ENCODE results near the gene PEF1. TPM values are rescaled to one million over a fixed set of nuclear protein-coding genes. Genes with fewer than 3 reads are reported as not detected.

PEF1 gene
- total RNA-seq, 1 donor from 2014 or later: 57.9 TPM

DNA sequence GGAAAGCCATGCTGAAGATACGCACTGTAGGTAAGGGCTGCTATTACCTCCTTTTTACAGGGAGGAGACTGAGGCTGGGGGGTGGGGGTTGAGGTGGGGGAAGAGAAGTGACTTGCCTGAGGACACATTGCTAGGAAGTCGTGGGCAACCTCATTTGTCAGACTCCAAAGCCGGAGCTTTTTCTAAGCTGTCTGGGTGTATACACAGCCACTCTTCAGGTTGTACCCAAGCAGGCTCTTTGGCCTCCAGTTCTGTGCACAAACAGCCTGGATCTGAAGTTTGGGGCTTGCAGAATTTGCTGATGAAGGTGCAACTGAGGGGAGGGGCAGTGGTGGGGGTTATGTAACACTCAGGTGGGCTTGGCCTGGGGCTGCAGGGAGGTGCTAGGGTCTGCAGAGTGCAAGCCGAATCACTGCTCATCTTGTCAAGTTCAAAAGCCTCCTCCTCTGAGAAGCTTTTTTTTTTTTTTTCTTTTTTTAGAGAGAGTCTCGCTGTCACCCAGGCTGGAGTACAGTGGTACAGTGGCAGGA is 51.5 kb downstream of the PEF1 start:
- Histone ChIP-seq H3K9me3 (ENCODE audit: insufficient read depth, low read depth, low read length) (no peaks in the 10 kb centered on the region), H3K27me3 (ENCODE audit: insufficient read depth, low read length) (no peaks in the 10 kb centered on the region), H3K79me2 (ENCODE audit: insufficient read depth, low read length) (no peaks in the 10 kb centered on the region), H3K27ac (ENCODE audit: low read depth, low read length) (no peak overlapping the region), H3K36me3 (ENCODE audit: insufficient read depth, low read length) (no peaks in the 10 kb centered on the region), H3K4me3 (ENCODE audit: insufficient read depth, low read depth, low read length) (no peak overlapping the region), H2AFZ (ENCODE audit: low read depth, low read length) (no peak overlapping the region), H3K4me2 (ENCODE audit: low read length) (no peak overlapping the region), H3K4me1 (ENCODE audit: insufficient read depth, low read length) (peaks cover 12% of the 10 kb centered on the region), H4K20me1 (ENCODE audit: insufficient read depth, low read length) (no peaks in the 10 kb centered on the region), H3K9ac (ENCODE audit: low read length) (no peak overlapping the region)
- H3K4me1 Mint-ChIP-seq (ENCODE audit: low read depth, unreplicated experiment): peaks cover 11% of the 10 kb centered on the region
- no peak for FAIRE-seq
- H3K27me3 Mint-ChIP-seq (ENCODE audit: low read depth, unreplicated experiment): peaks cover 17% of the 10 kb centered on the region
- no peak overlapping the region for H3K27ac Mint-ChIP-seq (ENCODE audit: unreplicated experiment)
- no peak overlapping the region for H3K4me3 Mint-ChIP-seq (ENCODE audit: unreplicated experiment)
- peaks cover 3% of the 10 kb centered on the region for H3K36me3 Mint-ChIP-seq (ENCODE audit: low read depth, unreplicated experiment)
- no peaks in the 10 kb centered on the region for H3K9me3 Mint-ChIP-seq (ENCODE audit: unreplicated experiment)
- TF ChIP-seq, protein P1, sequence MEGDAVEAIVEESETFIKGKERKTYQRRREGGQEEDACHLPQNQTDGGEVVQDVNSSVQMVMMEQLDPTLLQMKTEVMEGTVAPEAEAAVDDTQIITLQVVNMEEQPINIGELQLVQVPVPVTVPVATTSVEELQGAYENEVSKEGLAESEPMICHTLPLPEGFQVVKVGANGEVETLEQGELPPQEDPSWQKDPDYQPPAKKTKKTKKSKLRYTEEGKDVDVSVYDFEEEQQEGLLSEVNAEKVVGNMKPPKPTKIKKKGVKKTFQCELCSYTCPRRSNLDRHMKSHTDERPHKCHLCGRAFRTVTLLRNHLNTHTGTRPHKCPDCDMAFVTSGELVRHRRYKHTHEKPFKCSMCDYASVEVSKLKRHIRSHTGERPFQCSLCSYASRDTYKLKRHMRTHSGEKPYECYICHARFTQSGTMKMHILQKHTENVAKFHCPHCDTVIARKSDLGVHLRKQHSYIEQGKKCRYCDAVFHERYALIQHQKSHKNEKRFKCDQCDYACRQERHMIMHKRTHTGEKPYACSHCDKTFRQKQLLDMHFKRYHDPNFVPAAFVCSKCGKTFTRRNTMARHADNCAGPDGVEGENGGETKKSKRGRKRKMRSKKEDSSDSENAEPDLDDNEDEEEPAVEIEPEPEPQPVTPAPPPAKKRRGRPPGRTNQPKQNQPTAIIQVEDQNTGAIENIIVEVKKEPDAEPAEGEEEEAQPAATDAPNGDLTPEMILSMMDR (IDR thresholded peaks at IDR 0.05; ENCODE audit: insufficient read depth, low read depth, low read length): no peak
- TF ChIP-seq EZH2 (IDR thresholded peaks at IDR 0.05; ENCODE audit: insufficient read depth, low read length): no peak
- no peak for DNase-seq (ENCODE audit: low read depth)

DNA sequence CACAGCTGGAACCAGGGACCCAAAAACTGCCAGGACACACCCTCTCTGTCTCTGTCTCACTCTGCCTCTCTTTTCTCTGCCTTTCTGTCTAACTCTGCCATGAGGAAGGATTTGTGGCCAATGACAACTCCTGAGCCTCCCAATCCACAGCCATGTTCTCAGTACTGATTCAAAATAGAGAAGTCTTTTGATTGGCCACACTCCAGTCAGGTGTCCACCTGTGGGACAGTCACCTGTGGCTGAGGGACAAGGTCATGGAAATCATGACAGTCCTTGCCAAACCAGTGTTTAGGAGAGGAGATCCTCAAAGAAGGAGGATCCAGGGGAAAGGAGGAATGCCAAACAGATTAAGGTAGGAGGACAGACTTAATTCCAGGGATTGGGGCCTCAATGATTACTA is 52.5 kb downstream of the PEF1 start:
- H3K27me3 Mint-ChIP-seq (ENCODE audit: low read depth, unreplicated experiment): peaks cover 19% of the 10 kb centered on the region

More for the DNA sequence above, 52.5 kb downstream of the PEF1 start:
- Histone ChIP-seq H4K20me1 (ENCODE audit: insufficient read depth, low read length) (no peaks in the 10 kb centered on the region), H3K27me3 (ENCODE audit: insufficient read depth, low read length) (no peaks in the 10 kb centered on the region), H3K9me3 (ENCODE audit: insufficient read depth, low read depth, low read length) (no peaks in the 10 kb centered on the region), H3K27ac (ENCODE audit: low read depth, low read length) (no peak overlapping the region), H3K4me3 (ENCODE audit: insufficient read depth, low read depth, low read length) (no peak overlapping the region), H3K79me2 (ENCODE audit: insufficient read depth, low read length) (no peaks in the 10 kb centered on the region), H2AFZ (ENCODE audit: low read depth, low read length) (no peak overlapping the region), H3K36me3 (ENCODE audit: insufficient read depth, low read length) (no peaks in the 10 kb centered on the region), H3K4me2 (ENCODE audit: low read length) (no peak overlapping the region), H3K9ac (ENCODE audit: low read length) (no peak overlapping the region), H3K4me1 (ENCODE audit: insufficient read depth, low read length) (peaks cover 14% of the 10 kb centered on the region)
- no peak for TF ChIP-seq EZH2 (IDR thresholded peaks at IDR 0.05; ENCODE audit: insufficient read depth, low read length)
- TF ChIP-seq, protein P1 (IDR thresholded peaks at IDR 0.05; ENCODE audit: insufficient read depth, low read depth, low read length): no peak
- Mint-ChIP-seq H3K4me3 (ENCODE audit: unreplicated experiment) (no peak overlapping the region), H3K27ac (ENCODE audit: unreplicated experiment) (no peak overlapping the region), H3K9me3 (ENCODE audit: unreplicated experiment) (no peaks in the 10 kb centered on the region), H3K36me3 (ENCODE audit: low read depth, unreplicated experiment) (peaks cover 3% of the 10 kb centered on the region), H3K4me1 (ENCODE audit: low read depth, unreplicated experiment) (peaks cover 11% of the 10 kb centered on the region)
- FAIRE-seq (no peak), DNase-seq (ENCODE audit: low read depth) (no peak)
